Measurements from ENCODE around the gene ANKRD35.
"Not testable (repeated sequence)": the region's sequence is repeated elsewhere in the genome, so short reads cannot be mapped to it uniquely, and the experiment has no call there.

Gene ANKRD35

GRCh38 chr1:145824499-145824842 lies 61.2 kb downstream of the ANKRD35 start:
- no peak for TF ChIP-seq CTCF (IDR thresholded peaks at IDR 0.05; ENCODE audit: insufficient read depth, low read depth, low read length, missing control alignments)
- H3K4me3 ChIP-seq (ENCODE audit: low read depth, low read length): peak overlapping the region; percentile 95
- no peak for DNase-seq (ENCODE audit: low read depth)

GRCh38 chr1:145823565-145824498 lies 61.8 kb downstream of the ANKRD35 start, which contains the start of the genes POLR3C and RNF115:
Gene POLR3C (plus strand): TSS chr1:145824200. CDS start chr1:145825777, 1,577 bp downstream.
Gene RNF115 (minus strand): TSS chr1:145824095. CDS start chr1:145823873, 222 bp downstream.
- H3K4me3 ChIP-seq (ENCODE audit: low read depth, low read length): peak within 1 kb of the TSS; percentile 95
- DNase-seq (ENCODE audit: low read depth): peak; percentile 95
- TF ChIP-seq CTCF (IDR thresholded peaks at IDR 0.05; ENCODE audit: insufficient read depth, low read depth, low read length, missing control alignments): no peak

DNA sequence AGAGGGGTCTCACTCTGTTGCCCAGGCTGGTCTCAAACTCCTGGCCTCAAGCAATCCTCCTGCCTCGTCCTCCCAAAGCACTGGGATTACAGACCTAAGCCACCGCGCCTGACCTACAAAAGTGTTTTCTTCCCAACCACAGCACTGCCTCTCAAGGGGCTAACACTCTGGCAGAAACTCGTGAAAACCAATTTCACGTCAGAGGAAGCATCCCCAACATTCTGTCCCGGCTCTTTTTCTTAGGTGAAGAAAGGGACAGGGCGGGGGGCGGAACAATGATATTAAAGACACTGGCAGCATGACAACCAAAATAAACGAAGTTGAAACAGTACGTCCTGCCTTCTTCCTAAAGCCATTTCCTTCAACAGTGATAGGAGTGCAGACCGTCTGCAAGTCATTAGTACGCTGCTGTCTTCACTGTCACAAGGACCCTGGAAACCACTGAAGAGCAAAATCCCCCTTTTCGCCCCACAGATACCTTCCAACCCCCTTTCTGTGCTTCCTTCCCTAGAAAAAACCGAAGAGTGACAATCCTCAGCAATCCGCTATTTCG lies 62.8 kb downstream of the ANKRD35 start:
- H3K4me3 ChIP-seq (ENCODE audit: low read depth, low read length); DNase-seq (ENCODE audit: low read depth): not testable (repeated sequence)

GRCh38 chr1:145818095-145818494 lies 67.6 kb downstream of the ANKRD35 start:
- not testable (repeated sequence) for H3K4me3 ChIP-seq (ENCODE audit: low read depth, low read length); DNase-seq (ENCODE audit: low read depth)
